AG08395 (cell line): ENCODE measurements around the gene RBMX.

ENCODE experiments used
- DNase-seq: peaks from one replicate; pipeline ENCODE4 v3.0.0; 2012; ENCODE audit warnings: mixed read lengths, low spot score

Gene RBMX

GRCh38 chrX:136835761-136836160 lies 44.8 kb downstream of the RBMX start:
- no peak for DNase-seq

GRCh38 chrX:136829413-136829812 lies 51.1 kb downstream of the RBMX start:
- DNase-seq = no peak

- DNase-seq = no peak
Measured at GRCh38 chrX:136828830-136829229, 51.7 kb downstream of the RBMX start.

GRCh38 chrX:136827026-136827425 lies 53.5 kb downstream of the RBMX start:
- DNase-seq = no peak

- no peak for DNase-seq
Measured at GRCh38 chrX:136825771-136826170, 54.8 kb downstream of the RBMX start.
